Left cardiac atrium (tissue), 4 donors: Measurements from ENCODE around the gene RNF150. TPM values are rescaled to one million over a fixed set of nuclear protein-coding genes. Genes with fewer than 3 reads are reported as not detected.
"Not testable (repeated sequence)": the region's sequence is repeated elsewhere in the genome, so short reads cannot be mapped to it uniquely, and the experiment has no call there.

Experiments
- ATAC-seq, 2 donors: fragments of 200-7000 bp; cut with Tn5 transposase; one replicate each; pipeline ENCODE4 v1.9.1; 2020; ENCODE audit warnings: mild to moderate bottlenecking in 2 of 2, moderate library complexity in 2 of 2
- DNase-seq: peaks from one replicate; pipeline ENCODE4 v3.0.0-alpha.2; 2020
- intact Hi-C, 2 donors: fragments of 100-400 bp; cut with DNase I; formaldehyde crosslinking; loops; one replicate each; pipeline versions ENCODE4 v1.14.1 to v1.15.1; 2022 to 2023
- total RNA-seq, 2 donors: library from RNA; stranded (reverse); fragmentation: NEBNext Ultra II Directional; extraction: Animal tissue kit (Norgen Biotek cat#: 25700); gene quantifications; one replicate each; pipeline ENCODE4 v1.2.1, GENCODE V29; 2021
- donor health status: DM: no; HTN: yes; CAD: no.
- donor health status: DM: no; HTN: yes; CAD: no; lungs with severe emphysema.
- donor health status: DM: yes; HTN: yes; CAD: no.
- donor health status: Dilated cardiomyopathy.

Gene RNF150
- total RNA-seq, 2 donors from 2014 or later, result 38.4 to 40.0 TPM

DNA sequence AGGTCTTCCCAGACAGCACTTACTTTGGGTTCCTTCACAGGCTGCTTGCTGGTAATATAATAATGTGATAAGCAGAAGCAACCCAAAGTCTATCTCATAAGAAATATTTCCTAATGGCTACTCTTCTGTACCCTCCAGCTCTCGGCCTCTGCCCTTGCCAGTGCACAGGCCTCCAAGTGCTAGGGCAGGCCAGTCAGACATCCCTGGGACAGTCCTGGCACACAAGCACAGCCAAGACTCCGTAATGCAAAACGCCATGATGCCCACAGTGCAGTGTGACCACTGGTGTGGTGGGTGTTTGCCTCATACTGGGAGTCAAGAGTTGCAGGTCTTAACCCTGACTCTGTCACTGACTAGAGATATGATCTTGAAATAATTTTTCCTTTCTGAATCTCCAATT, 35.1 kb downstream of the RNF150 start:
- DNase-seq (no peak), ATAC-seq (no peak)
- intact Hi-C loops, result no loop called here

DNA sequence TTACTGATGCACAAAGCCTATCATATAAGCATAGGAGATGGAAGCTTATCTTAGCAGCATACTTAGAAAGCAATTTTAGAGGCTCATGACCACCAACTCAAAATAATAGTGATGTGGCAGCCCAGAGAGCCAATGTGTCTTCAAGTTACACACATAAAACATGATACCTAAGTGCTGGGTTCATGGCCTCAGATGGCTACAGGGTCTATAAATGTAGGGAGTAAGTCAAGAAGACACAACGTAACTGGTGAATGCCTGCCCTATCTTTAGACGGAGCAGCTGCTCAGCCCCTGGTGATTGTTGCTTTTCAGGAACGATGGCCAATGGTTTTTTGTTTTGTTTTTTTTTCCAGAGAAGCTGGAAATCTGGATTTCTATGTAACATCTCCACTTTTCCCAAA, 42.8 kb downstream of the RNF150 start:
- no peak for ATAC-seq
- intact Hi-C loops, result no loop called here
- DNase-seq, result no peak

DNA sequence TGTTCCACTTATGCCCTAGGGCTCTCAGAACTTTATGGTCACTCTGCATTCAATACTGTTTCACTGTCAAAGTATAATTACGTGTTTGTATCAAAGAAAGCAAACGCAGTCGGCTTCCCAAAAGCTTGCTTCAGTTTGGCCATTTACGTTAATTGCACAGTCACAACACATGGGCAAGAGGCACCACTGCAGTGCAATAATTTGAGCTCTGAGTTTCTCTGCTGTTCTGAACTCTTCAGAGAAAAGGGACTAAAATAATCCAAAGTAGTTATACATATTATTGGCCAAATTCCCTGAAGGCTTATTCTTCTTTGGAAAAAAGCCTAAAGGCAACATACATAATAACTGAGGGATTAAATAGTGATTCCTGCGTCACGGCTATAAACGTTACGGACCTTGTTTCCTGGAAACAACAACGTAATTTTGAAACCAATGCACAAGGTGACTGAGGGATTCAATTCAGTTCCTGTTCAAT, 51.3 kb downstream of the RNF150 start:
- intact Hi-C loops, result no loop called here
- no peak for DNase-seq
- no peak for ATAC-seq

DNA sequence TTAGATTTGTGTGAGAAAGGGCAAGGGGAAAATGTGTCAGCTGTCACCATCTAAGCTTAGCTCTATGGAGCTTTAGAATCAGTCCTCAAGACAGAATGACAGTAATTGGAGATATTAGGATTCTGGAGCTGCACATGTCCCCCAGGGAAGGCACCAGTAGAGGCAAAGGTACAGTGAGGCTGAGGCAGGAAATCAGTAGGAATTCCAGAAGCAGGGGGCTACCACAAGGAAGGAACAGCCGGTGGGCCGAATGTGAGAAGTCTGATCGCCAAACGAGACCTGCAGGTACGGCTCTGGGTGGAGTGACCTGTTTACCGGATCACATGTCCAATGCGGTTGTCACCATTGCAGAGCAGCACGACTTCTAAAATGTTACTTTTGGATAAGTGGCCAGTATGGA, 52.6 kb downstream of the RNF150 start:
- ATAC-seq, result no peak
- intact Hi-C loops, result no loop called here

DNA sequence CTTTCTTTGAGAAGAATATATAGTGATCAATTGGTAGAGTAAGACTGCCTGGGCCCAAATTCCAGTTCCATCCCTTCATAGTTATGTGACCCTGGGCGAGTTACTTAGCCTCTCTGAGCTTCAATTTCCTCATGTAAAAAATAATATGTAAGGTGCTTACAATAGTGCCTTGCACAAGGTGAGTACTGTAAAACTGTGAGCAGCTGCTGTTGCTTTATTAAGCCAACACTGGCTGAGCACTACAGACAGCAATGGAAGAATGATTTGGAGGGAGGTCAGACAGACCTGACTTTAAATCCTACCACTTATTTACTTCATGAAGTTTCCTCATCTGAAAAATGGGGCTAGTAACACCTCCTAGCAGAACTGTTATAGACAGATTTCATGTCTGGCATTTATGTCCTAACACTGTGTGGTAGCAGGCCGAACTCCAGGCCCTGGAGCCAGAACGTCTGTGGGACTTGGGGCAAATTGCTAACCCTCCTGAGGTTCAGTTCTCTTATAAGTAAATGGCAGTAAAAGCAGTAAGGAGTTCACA, 53.8 kb downstream of the RNF150 start:
- no peak for ATAC-seq
- no peak for DNase-seq
- intact Hi-C loops, result no loop called here

More for the DNA sequence above, 52.6 kb downstream of the RNF150 start:
- DNase-seq, result no peak

DNA sequence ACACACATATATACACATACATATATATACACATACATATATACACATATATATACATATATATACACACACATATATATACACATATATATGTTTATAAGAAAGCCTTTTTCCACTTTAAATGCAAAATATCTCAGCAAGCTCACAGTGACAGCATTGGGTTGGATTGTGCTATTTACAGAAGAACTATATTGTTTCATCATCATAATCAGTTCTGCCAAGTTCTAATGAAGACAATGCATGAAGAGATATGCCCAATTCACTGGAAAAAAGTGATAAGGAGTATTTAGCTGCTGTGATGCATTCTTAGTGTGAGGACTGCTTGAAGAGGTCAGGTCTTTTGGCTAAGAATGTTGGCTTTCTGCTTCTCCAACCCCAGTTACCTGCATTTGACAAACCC, 54.4 kb downstream of the RNF150 start:
- intact Hi-C loops, result no loop called here
- ATAC-seq (no peak), DNase-seq (no peak)

DNA sequence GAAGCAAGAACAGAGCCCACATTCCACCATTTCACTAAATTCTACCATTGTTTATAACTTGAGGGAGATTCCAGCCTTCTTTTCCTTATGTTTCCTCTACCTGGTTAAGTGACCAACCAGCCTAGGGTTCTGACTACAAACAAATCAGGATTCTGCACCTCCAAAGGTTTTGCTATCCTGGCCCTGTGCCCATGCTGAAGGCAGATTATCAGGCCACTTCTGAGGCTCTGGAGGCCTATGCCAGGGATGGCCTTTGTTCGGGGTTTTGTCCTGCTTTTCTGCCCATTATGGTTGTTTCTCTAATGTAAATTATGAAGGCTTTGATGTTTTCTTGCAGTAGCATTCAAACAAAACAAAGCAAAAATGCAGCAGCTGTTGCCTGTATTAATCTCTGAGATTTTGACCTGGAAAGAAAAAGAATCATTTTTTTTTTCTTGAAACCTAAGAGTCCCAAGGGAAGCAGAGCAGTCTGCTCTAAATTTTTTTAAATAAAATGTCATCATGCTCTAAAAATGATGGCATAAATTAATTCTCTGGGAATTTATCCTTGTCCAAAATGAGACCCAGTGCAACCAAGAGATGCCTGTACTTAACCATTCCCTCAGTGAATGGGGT, 55.6 kb downstream of the RNF150 start:
- intact Hi-C loops, result no loop called here
- DNase-seq, result no peak
- no peak for ATAC-seq

DNA sequence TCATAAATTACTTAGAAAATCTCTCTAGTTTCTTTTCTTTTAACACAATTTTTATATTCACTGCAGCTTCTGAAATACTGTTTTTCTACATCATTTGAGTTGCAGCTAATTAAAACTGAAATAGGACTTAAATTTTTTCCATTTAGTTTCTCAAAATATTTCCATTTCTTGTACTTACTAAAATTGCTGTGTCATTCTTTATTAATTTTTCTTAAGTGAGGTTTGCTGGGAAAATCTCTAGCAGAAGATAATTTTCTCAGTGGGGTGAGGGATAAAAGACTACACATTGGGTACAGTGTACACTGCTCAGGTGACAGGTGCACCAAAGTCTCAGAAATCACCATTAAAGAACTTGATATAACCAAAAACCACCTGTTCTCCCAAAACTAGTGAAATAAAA, 57.7 kb downstream of the RNF150 start:
- ATAC-seq (no peak), DNase-seq (no peak)
- intact Hi-C loops, result no loop called here

DNA sequence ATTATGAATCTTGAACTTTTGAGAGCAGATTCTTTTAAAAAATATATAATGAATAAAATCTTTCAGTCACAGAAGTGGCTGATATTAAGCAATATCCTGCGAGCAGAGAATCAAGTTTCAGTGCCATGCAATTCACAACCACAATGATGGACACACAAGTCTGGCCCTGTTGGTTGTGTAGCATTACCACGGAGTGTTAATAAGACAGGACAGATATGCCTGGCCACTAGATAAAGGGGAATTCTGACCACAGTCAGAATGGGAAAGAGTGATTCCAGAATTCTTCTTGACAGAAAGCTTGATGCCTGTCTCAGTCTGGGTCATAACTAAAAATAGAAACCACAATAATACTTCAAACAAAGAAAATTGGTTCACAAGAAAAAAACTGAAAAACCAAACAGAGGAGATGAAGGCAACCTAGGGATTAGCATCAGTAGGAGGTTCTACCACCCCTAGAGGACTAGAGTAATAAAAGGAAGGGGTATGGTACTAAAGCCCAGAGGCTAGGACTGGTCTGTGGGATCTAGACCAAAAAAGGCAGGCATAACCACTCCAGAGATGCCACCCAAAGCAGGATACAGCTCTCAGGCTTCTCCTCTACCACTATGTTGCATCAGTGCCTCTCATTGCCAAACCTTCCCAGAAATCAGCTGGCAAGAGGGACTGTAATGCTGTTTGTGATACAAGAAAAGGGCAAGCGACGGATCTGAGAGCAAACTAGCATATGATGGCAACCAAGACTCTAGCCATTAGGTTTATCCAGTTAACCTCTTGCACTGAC, 59.0 kb downstream of the RNF150 start:
- intact Hi-C loops, result no loop called here
- peak; percentile 62 to 71 for ATAC-seq
- no peak for DNase-seq

DNA sequence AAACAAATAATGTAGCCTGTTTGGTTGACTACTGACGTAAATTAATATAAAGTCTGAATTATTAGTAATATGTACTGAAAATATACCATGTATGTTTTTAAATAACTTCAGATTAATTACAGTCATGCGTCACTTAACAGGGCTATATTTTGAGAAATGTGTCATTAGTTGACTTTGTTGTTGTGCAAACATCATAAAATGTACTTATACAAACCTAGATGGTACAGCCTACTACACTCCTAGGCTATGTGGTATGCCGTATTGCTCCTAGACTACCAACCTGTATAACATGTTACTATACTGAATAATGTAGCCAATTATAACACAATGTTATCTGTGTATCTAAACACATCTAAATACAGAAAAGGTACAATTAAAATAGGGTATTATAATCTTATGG, 66.6 kb downstream of the RNF150 start:
- no peak for DNase-seq
- ATAC-seq, result no peak
- intact Hi-C loops, result no loop called here

DNA sequence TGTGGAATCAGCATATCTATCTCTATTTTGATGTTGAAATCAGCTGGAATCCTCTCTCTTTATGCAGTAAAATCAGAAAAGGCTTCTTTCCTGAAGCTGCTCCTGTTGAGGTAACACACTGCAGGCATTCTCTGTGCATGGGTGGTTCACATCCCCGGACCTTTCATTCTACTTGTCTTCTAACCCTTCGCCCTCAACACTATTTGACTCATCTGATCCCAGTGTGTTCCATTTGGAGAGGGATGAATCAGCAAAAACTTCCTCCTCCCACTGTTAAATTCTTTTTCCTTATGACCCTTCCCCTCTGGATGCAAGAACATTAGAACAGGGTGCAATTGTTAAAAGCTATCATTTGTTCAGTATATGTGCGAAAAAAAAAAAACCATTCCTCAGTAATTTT, 67.4 kb downstream of the RNF150 start:
- ATAC-seq (no peak), DNase-seq (no peak)
- intact Hi-C loops, result no loop called here

DNA sequence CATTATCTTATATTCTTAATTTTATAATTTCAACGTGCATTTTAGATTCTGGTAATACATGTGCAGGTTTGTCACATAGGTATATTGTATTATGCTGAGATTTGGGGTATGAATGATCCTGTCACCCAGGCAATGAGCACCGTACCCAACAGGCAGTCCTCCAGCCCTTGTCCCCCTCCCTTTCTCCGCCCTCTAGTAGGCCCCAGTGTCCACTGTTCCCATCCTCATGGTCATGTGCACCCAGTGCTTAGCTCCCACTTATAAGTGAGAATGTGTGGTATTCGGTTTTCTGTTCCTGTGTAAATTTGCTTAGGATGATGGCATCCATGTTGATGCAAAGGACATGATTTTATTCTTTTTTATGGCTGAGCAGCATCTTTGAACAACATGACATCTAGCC, 70.6 kb downstream of the RNF150 start:
- no peak for ATAC-seq
- intact Hi-C loops, result no loop called here

DNA sequence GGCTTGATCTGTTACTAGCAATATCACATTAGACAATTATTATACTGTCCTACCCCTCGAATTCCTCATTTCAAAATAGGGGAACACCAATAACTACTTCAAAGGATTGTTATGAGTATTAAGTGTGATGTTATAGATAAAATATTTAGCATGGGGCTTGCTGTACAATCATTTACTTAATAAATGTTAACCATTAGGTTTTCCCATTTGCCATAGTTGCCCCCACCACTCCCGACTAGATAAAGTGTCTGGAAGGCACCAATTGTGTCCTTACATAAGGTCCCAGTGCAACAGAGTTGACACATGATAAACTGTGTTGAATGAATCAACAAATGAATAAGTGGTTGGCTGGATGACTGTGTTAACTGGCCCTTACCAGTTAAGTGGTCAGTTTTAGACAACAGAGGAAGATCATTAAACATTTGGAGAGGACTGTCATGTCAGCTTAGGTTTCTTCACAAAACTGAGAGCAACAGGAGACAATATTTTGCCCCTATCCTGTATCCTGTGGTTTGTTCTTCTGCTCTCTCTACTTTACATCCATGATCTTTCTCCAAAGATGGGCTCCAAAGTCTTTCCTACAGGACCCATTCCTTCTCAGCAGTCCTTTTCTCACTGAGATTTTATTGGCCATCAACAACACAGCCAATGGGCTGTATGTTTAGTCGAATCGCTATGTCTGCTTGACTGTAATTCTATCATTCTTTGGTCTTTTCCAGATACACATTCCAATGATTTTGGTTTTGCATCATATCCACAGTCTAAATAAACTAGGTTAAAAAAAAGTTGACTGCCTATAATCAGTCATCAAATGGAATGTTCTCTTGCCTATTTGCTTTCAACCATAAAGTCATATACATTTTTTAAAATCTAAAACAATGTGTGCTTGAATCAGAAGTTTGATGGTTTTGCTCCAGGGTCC, 74.4 kb downstream of the RNF150 start:
- no peak for DNase-seq
- ATAC-seq, result no peak
- intact Hi-C loops, result no loop called here

More for the DNA sequence above, 70.6 kb downstream of the RNF150 start:
- DNase-seq, result no peak

DNA sequence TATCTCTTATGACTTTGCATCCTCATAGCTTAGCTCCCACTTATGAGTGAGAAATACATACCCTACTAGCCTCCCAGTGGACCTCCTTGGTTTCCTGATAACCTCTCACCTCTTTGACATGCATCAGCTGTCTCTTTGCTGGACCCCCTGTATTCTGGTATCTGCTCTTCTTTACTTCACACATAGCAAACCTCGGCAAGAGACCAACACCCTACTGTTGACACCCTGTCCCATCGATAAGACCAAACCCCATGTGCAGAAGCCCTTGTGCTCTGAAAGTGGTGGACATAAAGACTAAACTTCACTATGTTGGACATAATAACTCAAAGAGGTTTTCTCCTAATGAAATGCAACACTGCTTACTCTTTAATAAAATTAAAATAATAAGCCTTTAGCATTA, 75.7 kb downstream of the RNF150 start:
- ATAC-seq (peak in 1 of 2 donors; percentile 53), DNase-seq (no peak)
- intact Hi-C loops, result no loop called here

DNA sequence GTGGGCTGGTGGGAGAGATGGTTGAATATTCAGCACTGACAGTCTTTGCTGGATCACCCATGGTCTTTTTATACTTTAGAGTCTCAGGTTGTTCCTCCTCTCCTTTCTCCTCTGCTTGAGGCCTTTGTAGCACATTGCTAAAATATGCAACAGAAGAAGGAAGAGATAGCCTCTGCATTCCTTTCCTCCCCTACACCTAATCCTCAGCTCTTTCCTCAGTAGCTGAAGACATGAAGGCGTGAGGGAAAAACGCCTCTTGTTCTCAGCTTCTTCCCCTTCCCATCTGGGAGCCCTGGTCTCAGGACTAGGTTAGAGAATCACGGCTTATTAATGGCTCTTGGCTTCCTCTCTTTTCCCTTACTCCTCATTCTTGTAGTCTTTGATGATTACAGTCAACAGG, 76.8 kb downstream of the RNF150 start:
- ATAC-seq, result no peak
- intact Hi-C loops, result no loop called here
- no peak for DNase-seq

DNA sequence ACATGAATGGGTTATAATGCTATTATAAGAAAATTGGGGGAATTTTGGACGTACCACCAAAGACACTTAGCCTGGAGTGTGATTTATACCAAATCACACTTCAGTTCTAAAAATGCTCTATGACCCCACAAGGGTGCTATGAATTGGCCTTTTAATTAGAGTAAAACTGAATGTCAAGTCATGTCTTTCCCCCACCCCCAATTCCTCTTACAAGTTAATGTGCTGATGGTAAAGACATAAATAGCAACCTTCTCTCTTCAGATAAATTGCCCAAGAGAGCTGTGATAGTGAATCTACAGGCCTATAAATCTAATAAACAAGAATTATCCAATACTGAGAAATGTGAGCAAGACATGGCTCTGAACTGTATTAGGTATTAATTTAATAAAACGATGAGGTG, 78.8 kb downstream of the RNF150 start:
- intact Hi-C loops, result no loop called here
- ATAC-seq (no peak), DNase-seq (no peak)

DNA sequence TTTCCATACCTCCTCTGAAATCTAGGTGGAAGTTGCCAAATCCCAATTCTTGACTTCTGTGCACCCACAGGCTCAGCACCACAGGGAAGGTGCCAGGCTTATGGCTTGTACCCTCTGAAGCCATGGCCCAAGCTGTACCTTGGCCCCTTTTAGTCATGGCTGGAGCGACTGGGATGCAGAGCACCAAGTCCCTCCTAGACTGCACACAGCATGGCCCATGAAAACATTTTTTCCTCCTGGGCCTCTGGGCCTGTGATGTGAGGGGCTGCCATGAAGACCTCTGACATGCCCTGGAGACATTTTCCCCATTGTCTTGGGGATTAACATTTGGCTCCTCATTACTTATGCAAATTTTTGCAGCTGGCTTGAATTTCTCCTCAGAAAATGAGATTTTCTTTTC, 82.3 kb downstream of the RNF150 start:
- ATAC-seq, intact Hi-C loops, DNase-seq: not testable (repeated sequence)

DNA sequence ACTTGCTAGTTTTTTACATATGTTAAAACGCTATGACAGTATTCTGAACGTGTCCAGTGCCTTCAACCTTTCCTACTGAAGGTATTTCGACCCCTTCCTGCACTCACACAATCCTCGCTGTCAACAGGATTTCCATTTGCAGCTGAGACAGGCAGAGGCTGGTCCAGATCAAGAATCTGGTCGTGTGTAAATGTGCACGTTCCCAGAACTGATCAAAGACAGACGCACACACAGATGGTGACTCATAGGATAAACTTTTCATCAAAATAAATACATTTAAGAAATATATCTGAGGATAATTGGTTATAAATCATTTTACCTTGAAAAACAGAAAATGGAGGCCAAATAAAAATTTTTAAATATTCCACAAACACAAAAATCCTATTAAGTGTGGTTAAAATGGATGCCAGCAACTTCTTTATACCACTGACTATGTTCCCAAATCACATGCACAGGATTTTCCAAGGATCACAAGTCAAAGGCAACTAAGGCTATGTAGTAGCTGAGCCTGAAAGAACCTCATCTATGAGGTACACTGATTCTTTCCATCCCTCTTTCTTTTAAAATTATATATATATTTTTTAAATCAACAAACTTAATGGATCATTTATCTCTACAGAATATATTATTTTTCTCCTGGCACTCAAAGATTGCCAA, 85.9 kb downstream of the RNF150 start:
- DNase-seq, result peak; percentile 21
- peak; percentile 45 to 54 for ATAC-seq
- intact Hi-C loops, result no loop called here

DNA sequence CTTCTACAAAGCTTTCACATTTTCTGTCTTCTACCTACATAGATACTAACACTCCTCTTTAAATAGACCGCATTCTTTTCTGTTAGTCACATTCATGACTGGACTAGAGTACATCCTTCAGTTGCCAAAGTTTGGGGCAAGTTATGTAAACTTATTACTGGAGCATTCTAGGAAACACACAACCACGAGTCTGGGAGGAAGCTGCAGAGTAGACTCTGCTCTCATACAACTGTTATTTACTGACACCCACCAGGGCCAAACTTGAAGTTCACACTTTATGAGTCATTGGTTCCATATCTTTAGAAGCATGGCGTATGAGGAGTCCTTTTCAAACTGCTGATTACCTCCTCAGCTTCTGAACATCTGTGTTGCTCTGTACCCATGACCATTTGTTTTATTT, 87.0 kb downstream of the RNF150 start:
- ATAC-seq (peak; percentile 78 to 98), DNase-seq (peak; percentile 25)
- intact Hi-C loops, result no loop called here
